HEK293T (cell line): ENCODE measurements around the gene RHBDD1.

Experiments used
- CTCF ChIA-PET: fragments of 350-600 bp; formaldehyde crosslinking; extraction: SDS; loops from one replicate; lab custom pipeline; 2021; ENCODE audit warnings: antibody characterized with exemption, inconsistent platforms; lab: Yijun Ruan, JAX
- POLR2A ChIA-PET: fragments of 350-600 bp; formaldehyde crosslinking; extraction: SDS; loops from one replicate; lab custom pipeline; 2020; ENCODE audit warnings: antibody characterized with exemption, inconsistent platforms; lab: Yijun Ruan, JAX
- DNase-seq: peaks from one replicate; pipeline ENCODE4 v3.0.0; 2012; ENCODE audit warnings: mixed read lengths; ENCODE audit errors: extremely low spot score
- ARNT ChIP-seq: fragments of 450-650 bp; IDR thresholded peaks from 2 replicates; pipeline ENCODE4 v1.6.1; 2017; ENCODE audit warnings: mild to moderate bottlenecking
- BHLHE40 ChIP-seq: fragments of 450-650 bp; IDR thresholded peaks from 2 replicates; pipeline ENCODE4 v1.6.1; 2016; ENCODE audit warnings: mild to moderate bottlenecking, moderate library complexity, borderline replicate concordance
- CTBP1 ChIP-seq: fragments of 450-650 bp; IDR thresholded peaks from 2 replicates; pipeline ENCODE4 v1.6.1; 2016; ENCODE audit warnings: borderline replicate concordance
- ELF4 ChIP-seq: fragments of 450-650 bp; IDR thresholded peaks from 2 replicates; pipeline ENCODE4 v1.6.1; 2017; ENCODE audit warnings: antibody characterized with exemption
- FOXA1 ChIP-seq: fragments of 450-650 bp; IDR thresholded peaks from 2 replicates; pipeline ENCODE4 v1.6.1; 2016; ENCODE audit warnings: mild to moderate bottlenecking
- FOXK2 ChIP-seq: fragments of 450-650 bp; IDR thresholded peaks from 2 replicates; pipeline ENCODE4 v1.6.1; 2016; ENCODE audit warnings: mild to moderate bottlenecking
- FOXM1 ChIP-seq: fragments of 450-650 bp; IDR thresholded peaks from 2 replicates; pipeline ENCODE4 v1.6.1; 2017; ENCODE audit warnings: mild to moderate bottlenecking, borderline replicate concordance
- HDGF ChIP-seq: fragments of 450-650 bp; IDR thresholded peaks from 2 replicates; pipeline ENCODE4 v1.6.1; 2017; ENCODE audit warnings: antibody characterized with exemption, borderline replicate concordance
- L3MBTL2 ChIP-seq: fragments of 450-650 bp; conservative IDR thresholded peaks from 2 replicates; pipeline ENCODE4 v1.6.1; 2016; ENCODE audit warnings: mild to moderate bottlenecking
- LEF1 ChIP-seq: fragments of 450-650 bp; IDR thresholded peaks from 2 replicates; pipeline ENCODE4 v1.6.1; 2017; ENCODE audit warnings: mild to moderate bottlenecking, borderline replicate concordance
- NFRKB ChIP-seq: fragments of 450-650 bp; IDR thresholded peaks from 2 replicates; pipeline ENCODE4 v1.6.1; 2016; ENCODE audit warnings: mild to moderate bottlenecking, moderate library complexity
- SP1 ChIP-seq: fragments of 450-650 bp; IDR thresholded peaks from 2 replicates; pipeline ENCODE4 v1.6.1; 2017
- SUZ12 ChIP-seq: fragments of 450-650 bp; IDR thresholded peaks from 2 replicates; pipeline ENCODE4 v1.6.1; 2016; ENCODE audit warnings: mild to moderate bottlenecking
- TARDBP ChIP-seq: fragments of 450-650 bp; IDR thresholded peaks from 2 replicates; pipeline ENCODE4 v1.6.1; 2016
- ZNF384 ChIP-seq: fragments of 450-650 bp; IDR thresholded peaks from 2 replicates; pipeline ENCODE4 v1.6.1; 2016
- TF ChIP-seq, protein P1 (sequence below): fragments of 450-650 bp; IDR thresholded peaks from 2 replicates; pipeline ENCODE4 v1.6.1; 2016

RHBDD1 gene

DNA sequence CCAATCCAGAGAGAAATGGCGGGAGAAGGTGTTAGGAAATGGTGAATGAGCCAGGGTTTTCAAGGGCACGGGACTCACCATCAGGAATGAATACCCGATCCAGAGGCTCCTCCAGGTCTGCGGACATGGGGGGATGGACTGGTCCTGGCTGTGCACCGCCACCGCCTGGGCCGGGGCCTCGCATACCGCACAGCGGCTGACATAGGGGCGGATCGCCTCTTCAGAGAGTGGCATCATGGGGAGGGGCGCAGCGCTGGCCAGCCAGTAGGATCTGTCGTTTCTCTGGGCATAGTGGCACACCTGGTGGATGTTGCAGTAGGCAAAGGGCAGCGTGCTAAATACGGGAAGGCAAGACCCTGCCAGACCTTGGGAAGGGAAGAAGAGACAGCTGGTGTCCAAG lies 172.1 kb downstream of the RHBDD1 start:
- no peak for DNase-seq
- ChIA-PET POLR2A (no interaction called here), CTCF (no interaction called here)
- no peak for TF ChIP-seq SP1
- no peak for TF ChIP-seq BHLHE40
- TF ChIP-seq ZNF384, result no peak
- TF ChIP-seq NFRKB, result no peak
- TF ChIP-seq FOXM1, result no peak
- no peak for TF ChIP-seq L3MBTL2
- TF ChIP-seq, protein P1, sequence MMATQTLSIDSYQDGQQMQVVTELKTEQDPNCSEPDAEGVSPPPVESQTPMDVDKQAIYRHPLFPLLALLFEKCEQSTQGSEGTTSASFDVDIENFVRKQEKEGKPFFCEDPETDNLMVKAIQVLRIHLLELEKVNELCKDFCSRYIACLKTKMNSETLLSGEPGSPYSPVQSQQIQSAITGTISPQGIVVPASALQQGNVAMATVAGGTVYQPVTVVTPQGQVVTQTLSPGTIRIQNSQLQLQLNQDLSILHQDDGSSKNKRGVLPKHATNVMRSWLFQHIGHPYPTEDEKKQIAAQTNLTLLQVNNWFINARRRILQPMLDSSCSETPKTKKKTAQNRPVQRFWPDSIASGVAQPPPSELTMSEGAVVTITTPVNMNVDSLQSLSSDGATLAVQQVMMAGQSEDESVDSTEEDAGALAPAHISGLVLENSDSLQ, result no peak
- TF ChIP-seq CTBP1, result no peak
- TF ChIP-seq SUZ12, result no peak

DNA sequence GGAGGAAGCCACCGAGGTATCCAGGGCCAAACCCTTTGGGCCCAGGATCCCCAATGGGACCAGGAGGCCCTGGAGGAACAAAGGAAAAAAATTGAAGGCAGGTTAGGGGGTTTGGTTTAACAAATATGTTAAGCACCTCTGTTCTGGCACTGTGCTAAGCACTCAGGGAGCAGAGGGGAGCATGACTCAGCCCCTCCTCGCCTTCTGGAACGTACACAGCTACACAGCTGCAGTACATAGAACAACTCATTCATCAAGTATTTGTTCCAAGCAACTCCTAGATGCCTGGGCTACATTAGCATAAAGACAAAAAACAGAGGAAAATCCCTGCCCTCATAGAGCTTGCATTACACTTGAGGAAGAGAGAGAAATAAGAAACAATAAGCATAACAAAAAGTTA lies 174.6 kb downstream of the RHBDD1 start:
- TF ChIP-seq LEF1 (no peak), HDGF (no peak)
- DNase-seq, result no peak
- POLR2A ChIA-PET, result no interaction called here
- CTCF ChIA-PET, result no interaction called here

DNA sequence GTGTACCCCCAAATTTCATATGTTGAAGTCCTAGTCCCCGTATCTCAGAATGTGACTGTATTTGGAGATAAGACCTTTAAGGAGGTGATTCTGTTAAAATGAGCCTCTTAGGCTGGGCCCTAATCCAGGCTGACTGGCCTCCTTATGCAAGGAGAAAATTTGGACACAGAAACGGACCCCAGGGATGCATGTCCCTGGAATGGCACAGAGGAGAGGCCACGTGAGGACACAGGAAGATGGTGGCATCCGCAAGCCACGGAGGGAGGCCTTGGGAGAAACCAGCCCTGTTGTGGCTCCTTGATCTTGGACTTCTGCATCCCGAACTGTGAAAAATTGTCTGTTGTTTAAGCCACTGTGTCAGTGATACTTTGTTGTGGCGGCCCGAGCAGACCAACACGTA lies 177.5 kb downstream of the RHBDD1 start:
- ChIA-PET CTCF (no interaction called here), POLR2A (no interaction called here)
- no peak for DNase-seq
- TF ChIP-seq LEF1 (no peak), TARDBP (no peak), FOXA1 (no peak), ELF4 (no peak), ZNF384 (no peak)

DNA sequence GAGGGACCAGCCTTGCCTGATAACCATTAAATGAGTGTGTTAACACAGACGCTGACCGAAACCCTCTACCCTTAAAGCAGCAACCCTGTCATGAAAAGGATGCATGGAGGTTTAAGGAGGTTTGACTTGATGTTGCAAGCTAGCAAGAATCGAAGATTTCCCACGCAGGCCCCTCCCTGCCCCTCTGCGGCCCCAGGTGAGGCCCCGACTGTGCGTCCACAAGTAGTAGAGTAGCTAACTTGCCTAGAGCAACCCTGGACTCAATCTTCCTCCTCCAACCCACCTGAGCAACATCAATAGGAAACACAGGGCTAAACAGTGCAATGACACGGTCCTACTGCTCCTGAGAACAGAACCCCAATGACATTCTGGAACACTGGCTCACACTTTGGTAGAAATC lies 178.0 kb downstream of the RHBDD1 start:
- POLR2A ChIA-PET, result no interaction called here
- no peak for DNase-seq
- CTCF ChIA-PET, result no interaction called here
- TF ChIP-seq NFRKB (no peak), SUZ12 (no peak), LEF1 (no peak)

DNA sequence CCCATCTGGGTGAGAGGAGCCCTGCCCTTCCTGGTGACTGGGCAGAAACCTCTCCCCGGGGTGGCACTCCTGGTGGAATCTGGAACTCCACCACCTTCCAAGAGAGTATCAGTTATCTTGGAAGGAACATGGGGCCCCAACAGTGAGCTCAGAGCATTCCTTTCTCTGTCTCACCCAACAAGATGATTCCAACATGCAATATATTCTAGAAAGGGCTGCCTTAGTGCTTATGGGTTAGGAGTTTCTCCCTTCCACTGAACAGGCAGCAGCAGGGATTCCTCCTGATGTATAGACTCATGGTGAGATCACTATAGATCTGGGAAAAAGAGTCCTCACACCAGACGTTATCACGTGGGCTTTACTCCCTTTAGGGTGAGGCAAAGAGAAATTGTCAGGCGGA lies 181.0 kb downstream of the RHBDD1 start:
- no peak for TF ChIP-seq HDGF
- TF ChIP-seq SP1, result no peak
- no peak for TF ChIP-seq SUZ12
- no peak for TF ChIP-seq ELF4
- TF ChIP-seq NFRKB, result no peak
- TF ChIP-seq FOXM1, result no peak
- no peak for TF ChIP-seq BHLHE40
- no peak for TF ChIP-seq LEF1
- no peak for TF ChIP-seq FOXA1
- TF ChIP-seq ZNF384, result no peak
- TF ChIP-seq, protein P1, result no peak
- no peak for TF ChIP-seq CTBP1
- no peak for TF ChIP-seq L3MBTL2
- no peak for TF ChIP-seq FOXK2
- no peak for TF ChIP-seq ARNT
- TF ChIP-seq TARDBP, result no peak
- CTCF ChIA-PET, result no interaction called here
- POLR2A ChIA-PET, result no interaction called here
- DNase-seq, result no peak

DNA sequence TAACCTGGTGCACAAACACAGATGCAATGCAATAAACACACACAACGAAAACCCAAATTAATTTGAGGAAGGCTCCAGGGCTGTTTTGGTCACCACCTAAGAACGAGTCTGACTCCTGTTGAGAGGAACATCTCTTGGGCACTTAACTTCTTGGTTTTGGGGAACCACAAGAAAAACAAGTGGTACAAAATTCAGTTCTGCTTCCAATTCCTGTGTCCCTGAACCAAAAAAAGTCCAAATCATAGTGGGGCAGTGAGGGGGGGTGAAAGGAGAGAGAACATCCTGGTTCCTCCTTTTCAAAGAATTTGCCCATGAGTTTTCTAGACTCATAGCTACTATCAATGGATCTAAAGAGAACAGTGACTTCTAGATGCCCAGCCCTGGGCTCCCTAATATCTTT lies 184.6 kb downstream of the RHBDD1 start:
- ChIA-PET CTCF (no interaction called here), POLR2A (no interaction called here)
- no peak for TF ChIP-seq LEF1
- no peak for TF ChIP-seq BHLHE40
- TF ChIP-seq, protein P1, result no peak
- TF ChIP-seq ELF4, result no peak
- TF ChIP-seq FOXK2, result no peak
- TF ChIP-seq SUZ12, result no peak
- TF ChIP-seq CTBP1, result no peak
- no peak for TF ChIP-seq ARNT
- TF ChIP-seq ZNF384, result no peak
- no peak for TF ChIP-seq L3MBTL2
- no peak for TF ChIP-seq FOXM1
- no peak for TF ChIP-seq FOXA1
- TF ChIP-seq NFRKB, result no peak
- no peak for TF ChIP-seq SP1
- no peak for TF ChIP-seq HDGF
- TF ChIP-seq TARDBP, result no peak
- DNase-seq, result no peak

DNA sequence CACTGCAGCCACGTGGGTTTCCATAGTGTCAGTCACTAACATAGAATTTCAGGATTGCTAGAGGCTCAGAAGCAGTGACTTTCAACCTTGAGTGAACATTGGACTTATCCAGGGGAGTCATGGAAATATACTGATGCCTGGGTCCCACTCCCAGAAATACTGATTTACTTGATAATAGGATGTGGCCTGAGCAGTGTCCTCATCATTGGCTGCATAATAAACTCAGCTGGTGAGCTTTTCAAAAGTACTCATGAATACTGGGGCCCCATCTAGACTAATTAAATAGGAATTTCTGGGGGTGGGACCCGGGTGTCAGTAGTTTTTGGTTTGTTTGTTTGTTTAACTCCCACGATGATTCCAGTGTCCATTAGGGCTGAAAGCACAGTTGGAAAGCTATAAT lies 186.8 kb downstream of the RHBDD1 start:
- no peak for DNase-seq
- POLR2A ChIA-PET, result no interaction called here
- CTCF ChIA-PET, result interaction anchor here (1.4 kb wide), 1 partner anchor 11 kb away, joined by 3 read pairs; no protein-coding TSS in a partner anchor
- TF ChIP-seq NFRKB, result no peak
